ENCODE measurements around the gene TRPV2. TPM values are rescaled to one million over a fixed set of nuclear protein-coding genes. Genes with fewer than 3 reads are reported as not detected.
"Not testable (repeated sequence)": the region's sequence is repeated elsewhere in the genome, so short reads cannot be mapped to it uniquely, and the experiment has no call there.

Gene TRPV2
- total RNA-seq, 1 donor from 2014 or later, result 138 TPM

DNA sequence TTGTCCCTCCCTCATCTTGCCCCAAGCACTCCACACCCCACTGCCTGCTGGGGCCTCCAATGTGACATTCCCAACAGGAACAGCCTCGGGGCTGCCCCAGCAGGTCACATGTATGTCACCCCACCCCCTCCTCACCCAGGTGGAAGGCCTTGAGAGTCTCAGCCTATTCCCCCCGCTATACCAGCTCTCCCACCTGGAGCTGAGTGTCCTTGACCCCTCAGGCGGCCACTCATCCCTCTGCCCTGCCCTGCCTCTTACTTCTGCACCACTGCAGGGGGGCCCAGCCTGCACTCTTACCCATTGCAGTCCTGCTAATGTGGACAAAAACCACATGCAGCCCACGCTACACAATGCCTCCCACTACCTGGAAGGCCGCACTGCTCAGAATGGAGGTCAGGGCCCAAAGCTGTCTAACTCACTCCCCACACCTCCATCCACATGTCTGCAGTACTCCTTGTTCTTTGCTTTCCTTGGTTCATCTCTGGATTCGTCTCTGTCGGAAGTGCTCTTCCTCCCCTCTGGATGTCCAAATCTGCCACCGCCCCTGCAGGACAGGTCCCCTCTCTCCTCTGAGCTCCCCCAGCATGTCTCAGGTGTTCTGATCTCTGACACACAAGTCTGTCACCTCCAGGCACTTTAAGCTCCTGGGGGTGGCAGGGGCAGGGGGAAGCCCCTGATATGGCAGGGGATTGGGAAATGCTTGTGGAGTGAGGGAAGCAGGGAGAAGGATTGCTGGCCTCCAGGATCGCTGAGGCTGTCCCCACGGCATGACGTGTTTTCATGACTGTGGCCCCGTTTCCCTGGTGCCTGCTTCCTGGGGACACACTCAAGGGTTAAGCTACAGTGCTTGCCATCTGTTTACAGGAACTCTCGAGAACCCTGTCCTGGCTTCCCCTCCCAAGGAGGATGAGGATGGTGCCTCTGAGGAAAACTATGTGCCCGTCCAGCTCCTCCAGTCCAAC is 20.8 kb downstream of the TRPV2 start:
- intact Hi-C loops (cut with micrococcal nuclease), result loop anchor here (5.0 kb wide), 2 partner anchors 74 to 86 kb away; no protein-coding TSS in a partner anchor

DNA sequence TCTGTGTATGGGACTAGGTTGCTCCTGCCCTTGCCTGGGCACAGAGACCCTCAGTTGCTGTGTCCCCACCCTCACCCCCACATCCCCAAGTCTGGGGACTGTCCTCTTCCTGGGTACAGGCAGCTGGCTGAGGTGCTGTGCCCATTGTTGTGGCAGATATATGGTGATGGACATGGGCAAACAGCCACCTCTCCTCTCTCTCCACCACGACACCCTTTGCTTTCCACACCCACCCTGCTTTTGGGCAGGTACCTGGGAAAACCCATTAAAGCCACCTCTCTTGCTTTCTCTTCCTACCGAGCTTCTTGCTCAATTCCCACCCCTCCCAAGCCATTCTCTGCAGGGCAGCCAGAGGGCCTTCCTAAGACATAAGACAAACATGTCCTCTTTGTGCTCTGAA is 21.7 kb downstream of the TRPV2 start:
- intact Hi-C loops (cut with micrococcal nuclease), result loop anchor here (5.0 kb wide), 2 partner anchors 75 to 85 kb away; no protein-coding TSS in a partner anchor

GRCh38 chr17:16438173-16438556 is 22.8 kb downstream of the TRPV2 start:
- intact Hi-C loops (cut with micrococcal nuclease), result loop anchor here (1.0 to 5.0 kb wide), 8 partner anchors 15 to 215 kb away; partner anchors contain the start of genes UBB and ZNF624

DNA sequence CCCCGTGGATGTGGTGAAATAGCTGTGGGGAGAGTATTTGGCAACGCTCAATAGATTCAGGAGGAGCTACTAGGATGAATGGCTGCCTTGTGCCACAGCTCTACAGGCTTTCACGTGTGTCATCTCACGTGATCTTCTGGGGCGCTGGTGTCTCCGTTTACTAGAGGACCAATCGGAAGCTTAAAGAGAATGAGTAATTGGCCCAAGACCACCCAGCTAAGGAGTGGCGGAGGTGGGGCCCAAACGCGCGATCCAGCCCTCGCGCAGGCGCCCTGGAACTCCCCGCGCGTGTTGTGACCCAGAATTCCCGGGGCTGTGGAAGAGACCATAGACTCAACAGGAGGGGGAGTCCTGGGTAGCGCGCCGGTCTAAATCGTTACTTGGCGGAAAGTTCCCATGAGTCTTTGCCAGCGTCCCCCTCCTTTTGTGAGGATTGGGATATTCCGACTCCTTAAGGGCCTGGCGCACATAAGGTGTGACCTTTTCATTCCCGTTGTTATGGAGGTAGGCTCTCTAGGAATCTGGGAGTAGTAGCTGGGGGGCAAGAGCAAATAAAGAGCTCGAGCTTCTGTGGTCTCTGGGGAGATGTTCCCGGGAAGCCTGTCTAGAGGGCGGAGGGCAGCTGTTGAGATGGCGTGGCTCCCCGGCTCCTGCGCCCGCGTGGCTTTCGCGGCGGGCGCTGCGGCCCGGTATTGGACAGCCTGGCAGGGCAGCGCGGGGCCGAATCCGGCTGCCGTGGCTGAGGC is 23.4 kb downstream of the TRPV2 start:
- intact Hi-C loops (cut with micrococcal nuclease), result loop anchor here (1.0 to 5.0 kb wide), 10 partner anchors 14 to 223 kb away; partner anchors contain the start of genes NCOR1, UBB and ZNF624

DNA sequence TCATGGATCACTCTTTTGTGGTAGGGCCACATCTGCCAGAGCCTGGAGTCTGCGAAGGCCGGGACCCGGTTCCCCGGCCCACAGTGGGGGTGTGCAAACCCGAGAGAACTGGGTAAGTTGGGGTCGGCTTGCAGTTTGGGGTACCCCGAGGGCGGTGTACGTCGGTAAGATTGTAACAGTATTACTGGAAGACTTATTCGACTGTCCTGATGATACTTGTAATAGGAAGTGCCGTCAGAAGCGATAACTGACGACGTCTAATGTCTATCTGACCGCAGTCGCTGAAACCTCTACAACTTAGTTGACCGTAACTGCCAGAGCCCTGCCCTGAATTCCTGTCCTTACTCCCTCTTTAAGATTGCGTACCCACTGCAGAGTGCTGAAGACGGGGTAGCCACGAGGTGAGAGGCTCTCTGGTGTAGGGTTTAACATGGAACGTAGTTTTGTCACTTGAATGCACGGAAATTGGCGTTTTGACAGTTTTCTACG is 24.0 kb downstream of the TRPV2 start:
- intact Hi-C loops (cut with micrococcal nuclease), result loop anchor here (1.0 to 5.0 kb wide), 6 partner anchors 13 to 224 kb away; partner anchors contain the start of gene NCOR1

GRCh38 chr17:16439811-16440351 is 24.5 kb downstream of the TRPV2 start:
- intact Hi-C loops (cut with micrococcal nuclease), result loop anchor here (1.0 to 5.0 kb wide), 6 partner anchors 13 to 225 kb away; partner anchors contain the start of gene NCOR1

DNA sequence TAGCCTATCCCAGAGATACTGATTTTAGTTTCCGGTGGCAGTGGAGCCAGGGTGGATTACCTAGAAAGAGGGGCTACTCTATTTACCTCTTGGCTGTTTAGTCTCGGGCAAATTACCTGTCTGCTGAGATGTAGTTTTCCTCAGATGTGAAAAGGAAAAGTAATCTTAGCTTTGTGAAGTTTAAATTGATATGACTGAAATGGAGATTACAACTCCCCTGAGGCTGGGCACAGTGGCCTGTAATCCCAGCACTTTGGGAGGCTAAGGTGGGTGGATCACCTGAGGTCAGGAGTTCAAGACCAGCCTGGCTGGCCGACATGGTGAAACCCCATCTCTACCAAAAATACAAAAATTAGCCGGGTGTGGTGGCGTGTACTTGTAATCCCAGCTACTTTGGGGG is 25.0 kb downstream of the TRPV2 start:
- intact Hi-C loops (cut with micrococcal nuclease), result not testable (repeated sequence)

DNA sequence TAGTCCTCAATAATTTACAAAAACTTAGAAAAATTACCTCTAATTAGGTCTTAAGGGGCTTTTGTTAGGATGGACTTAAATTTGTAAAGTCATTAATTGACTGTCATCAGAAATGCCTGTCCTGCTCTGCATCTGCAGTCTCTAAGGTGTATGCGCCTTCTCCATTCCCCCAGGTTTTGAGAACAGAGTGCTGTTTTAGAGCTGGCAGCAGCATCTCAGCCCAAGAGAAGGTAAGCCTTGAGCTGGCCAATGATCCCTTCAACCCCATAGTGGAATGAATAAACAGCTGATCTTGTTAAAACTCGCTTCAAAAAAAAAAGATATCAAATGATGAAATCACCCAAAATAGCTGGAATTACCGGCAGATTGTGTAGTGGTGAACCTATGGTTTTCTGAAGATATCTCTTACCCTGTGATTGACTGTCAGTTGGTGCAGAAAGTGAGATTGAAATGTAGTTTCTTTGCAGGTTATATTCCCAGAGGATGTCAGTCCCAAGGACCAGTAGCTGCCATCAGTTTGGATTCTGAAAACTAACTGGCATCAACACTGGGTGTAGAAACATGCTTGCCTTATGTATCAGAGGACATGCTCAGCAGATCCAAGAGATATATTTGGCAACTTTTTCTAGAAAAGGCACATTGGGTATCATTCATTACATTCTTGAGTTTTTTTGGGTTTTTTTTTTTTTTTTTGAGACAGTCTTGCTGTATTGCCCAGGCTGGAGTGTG is 25.7 kb downstream of the TRPV2 start:
- intact Hi-C loops (cut with micrococcal nuclease), result no loop called here

- intact Hi-C loops (cut with micrococcal nuclease), result no loop called here
These were observed 26.8 kb downstream of the TRPV2 start for GRCh38 chr17:16442141-16442540.

GRCh38 chr17:16442594-16443510 is 27.5 kb downstream of the TRPV2 start:
- intact Hi-C loops (cut with micrococcal nuclease), result no loop called here

GRCh38 chr17:16443511-16444257 is 28.3 kb downstream of the TRPV2 start:
- intact Hi-C loops (cut with micrococcal nuclease), result no loop called here

DNA sequence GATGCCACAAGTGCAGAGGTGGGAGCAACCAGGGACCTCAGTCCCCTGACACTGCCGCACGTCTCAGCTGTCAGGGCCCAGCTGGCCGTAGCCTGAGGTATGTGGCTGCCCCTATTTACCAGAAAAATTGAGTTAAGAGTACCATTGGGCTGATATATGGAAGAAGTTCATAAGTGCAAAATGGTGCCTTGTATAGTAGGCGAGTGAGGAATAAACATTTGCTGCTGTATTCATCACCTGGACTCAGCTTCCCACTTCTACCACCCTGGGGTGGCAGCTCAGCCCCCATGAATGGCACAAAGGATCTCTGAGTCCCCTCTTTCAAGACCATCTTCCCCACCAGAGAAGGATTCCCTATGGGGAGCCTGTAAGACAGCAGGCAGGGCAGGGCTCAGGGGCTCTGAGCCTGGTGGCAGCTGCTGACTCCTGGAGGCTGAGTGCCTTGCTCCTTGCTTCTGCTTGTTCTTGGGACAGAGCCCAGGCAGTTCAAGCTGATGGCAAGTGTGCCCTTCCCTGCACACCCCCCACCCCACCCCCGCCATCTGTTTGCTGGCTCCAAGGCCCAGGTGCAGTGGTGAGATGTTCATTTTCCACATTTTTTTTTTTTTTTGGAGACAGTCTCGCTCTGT is 29.0 kb downstream of the TRPV2 start:
- intact Hi-C loops (cut with micrococcal nuclease), result no loop called here

DNA sequence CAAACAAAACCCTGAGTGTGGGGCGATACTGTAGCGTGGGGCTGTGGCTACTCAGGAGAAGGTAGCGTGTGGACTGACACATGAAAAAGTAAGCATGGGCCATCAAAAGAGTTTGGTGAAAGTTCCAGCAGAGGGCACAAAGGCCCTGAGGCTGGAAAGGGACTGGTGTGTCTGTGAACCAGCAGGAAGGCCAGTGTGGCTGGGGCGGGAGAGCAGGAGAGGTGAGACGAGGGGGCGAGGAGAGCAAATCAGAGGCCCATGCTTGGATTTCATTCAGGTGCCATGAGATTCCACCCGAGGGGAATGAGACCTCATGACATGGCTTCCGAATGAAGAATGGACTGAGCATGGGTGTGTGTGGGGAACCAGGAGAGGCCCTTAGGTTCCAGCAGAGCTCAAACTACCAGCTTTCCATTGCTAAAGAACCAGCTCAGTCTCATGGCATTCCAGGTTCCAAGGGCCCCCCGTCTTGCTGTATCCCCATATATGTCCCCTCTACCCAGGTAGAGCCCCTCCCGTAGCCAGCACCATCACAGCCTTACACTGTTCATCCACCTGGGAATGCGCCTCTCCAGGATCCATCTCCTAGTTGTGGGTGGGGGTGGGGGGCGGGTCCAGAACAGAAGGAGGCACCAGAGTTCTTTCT is 31.1 kb downstream of the TRPV2 start:
- intact Hi-C loops (cut with micrococcal nuclease), result no loop called here

- intact Hi-C loops (cut with micrococcal nuclease), result no loop called here
These were observed 32.3 kb downstream of the TRPV2 start for GRCh38 chr17:16447676-16448075.

GRCh38 chr17:16448490-16448889 is 33.1 kb downstream of the TRPV2 start:
- intact Hi-C loops (cut with micrococcal nuclease), result no loop called here

DNA sequence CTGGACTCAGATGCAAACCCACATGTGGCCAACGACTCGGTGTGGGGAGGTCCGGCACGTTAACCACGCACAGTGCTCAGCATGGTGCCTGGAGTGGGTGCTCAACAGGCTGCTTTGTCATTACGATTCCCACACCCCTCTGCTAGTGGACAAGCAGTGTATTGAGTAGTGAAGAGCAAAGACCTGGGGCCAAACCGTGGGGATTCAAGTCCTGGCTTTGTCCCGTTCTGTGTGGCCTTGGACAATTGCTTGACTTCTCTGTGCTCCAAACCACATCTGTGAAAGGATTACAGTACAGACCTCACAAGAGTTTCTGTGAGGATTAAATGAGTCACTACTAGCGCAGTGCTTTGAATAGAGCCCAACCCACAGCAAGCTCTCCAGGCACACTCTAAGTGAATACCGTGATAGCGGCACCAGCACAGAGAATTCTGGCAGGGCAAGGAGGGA is 33.8 kb downstream of the TRPV2 start:
- intact Hi-C loops (cut with micrococcal nuclease), result no loop called here

DNA sequence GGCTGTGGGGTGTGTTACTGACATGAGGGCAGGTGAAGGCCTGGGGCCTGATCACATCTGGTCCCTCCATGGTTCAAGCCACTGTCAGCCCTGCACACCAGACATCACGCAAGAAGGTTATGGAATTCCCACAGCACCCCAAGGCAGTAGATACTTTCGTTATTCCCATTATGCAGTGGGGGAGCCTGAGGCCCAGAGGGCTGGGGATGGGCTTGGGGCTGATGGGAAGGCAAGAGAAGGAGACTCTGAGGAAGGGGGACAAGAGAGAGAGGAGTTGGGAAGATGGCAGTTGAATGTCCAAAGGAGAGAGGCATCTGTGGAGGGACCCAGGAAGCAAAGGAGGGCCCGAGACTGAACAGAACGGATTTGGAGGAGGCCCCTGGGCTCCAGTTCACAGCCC is 34.7 kb downstream of the TRPV2 start:
- intact Hi-C loops (cut with micrococcal nuclease), result no loop called here

- intact Hi-C loops (cut with micrococcal nuclease), result loop anchor here (2.0 kb wide), 1 partner anchor 13 kb away; no protein-coding TSS in a partner anchor
These were observed 36.9 kb downstream of the TRPV2 start for GRCh38 chr17:16452268-16452667.

All from T-helper 1 cell treated with Interleukin-12 subunit alpha and Interleukin-12 subunit beta and Interleukin-4 antibody, amounts not matched to agents 30 ng/mL and 1 ng/mL, for 36 hours (primary cell).